BJ (cell line): Measurements from ENCODE around the gene HPCAL1. TPM values are rescaled to one million over a fixed set of nuclear protein-coding genes. Genes with fewer than 3 reads are reported as not detected.

ENCODE experiments used
- CTCF ChIA-PET: fragments of 350-600 bp; formaldehyde crosslinking; extraction: SDS; loops from one replicate; lab custom pipeline; 2021; ENCODE audit warnings: antibody characterized with exemption, inconsistent platforms; lab: Yijun Ruan, JAX
- POLR2A ChIA-PET: fragments of 300-600 bp; sonication (Branson Sonifier 250); formaldehyde crosslinking; extraction: SDS; loops from one replicate; lab custom pipeline; 2021; ENCODE audit warnings: antibody characterized with exemption; lab: Charles Lee
- DNase-seq: peaks from one replicate; pipeline ENCODE4 v3.0.0-alpha.2; 2011; ENCODE audit warnings: low read depth
- H3K27me3 ChIP-seq: 2 replicates; pipeline ENCODE4 v1.6.0; 2011; ENCODE audit warnings: low read length; ENCODE audit not compliant: control insufficient read depth, insufficient read depth
- H3K36me3 ChIP-seq: 2 replicates; pipeline ENCODE4 v1.5.1; 2011; ENCODE audit warnings: low read length; ENCODE audit not compliant: control insufficient read depth, insufficient read depth
- H3K4me3 ChIP-seq: 2 replicates; pipeline ENCODE4 v1.5.1; 2011; ENCODE audit warnings: low read depth, mild to moderate bottlenecking, control low read depth, low read length
- CTCF ChIP-seq: IDR thresholded peaks from 2 replicates; pipeline ENCODE4 v1.5.1; 2011; ENCODE audit warnings: low read depth, mild to moderate bottlenecking, control low read depth, inconsistent platforms, low read length, moderate library complexity; ENCODE audit not compliant: insufficient read depth
- polyA plus RNA-seq: library from polyadenylated mRNA; depleted of rRNA; stranded (reverse); fragments of >200 nt; gene quantifications from 2 replicates; pipeline ENCODE4 v1.2.3, GENCODE V29; 2011

The HPCAL1 gene
- polyA plus RNA-seq, 1 experiment: 17.6 TPM

- ChIA-PET CTCF (interaction anchor here (0.9 to 1.4 kb wide), 4 partner anchors 19 to 151 kb away, joined by 3 read pairs; partner anchors contain the start of gene HPCAL1), POLR2A (no interaction called here)
Observed at GRCh38 chr2:10284108-10284870, 18.4 kb upstream of the HPCAL1 start.

GRCh38 chr2:10285191-10285555, 17.5 kb upstream of the HPCAL1 start:
- DNase-seq: no peak
- ChIA-PET POLR2A (no interaction called here), CTCF (interaction anchor here (0.9 to 1.8 kb wide), 6 partner anchors 16 to 150 kb away, joined by 3 to 4 read pairs (median 3); partner anchors contain the start of gene HPCAL1)

More at GRCh38 chr2:10284108-10284870, 18.4 kb upstream of the HPCAL1 start:
- no peak for DNase-seq
- Histone ChIP-seq H3K4me3 (no peak overlapping the region), H3K27me3 (no peaks in the 10 kb centered on the region), H3K36me3 (no peaks in the 10 kb centered on the region)
- TF ChIP-seq CTCF: no peak

GRCh38 chr2:10285556-10286198, 17.0 kb upstream of the HPCAL1 start:
- POLR2A ChIA-PET: no interaction called here
- CTCF ChIA-PET: interaction anchor here (1.4 to 1.8 kb wide), 3 partner anchors 15 to 124 kb away, joined by 3 to 4 read pairs (median 4); no protein-coding TSS in a partner anchor

More at GRCh38 chr2:10285191-10285555, 17.5 kb upstream of the HPCAL1 start:
- TF ChIP-seq CTCF: no peak
- H3K36me3 ChIP-seq: no peaks in the 10 kb centered on the region
- H3K4me3 ChIP-seq: no peak overlapping the region
- no peaks in the 10 kb centered on the region for H3K27me3 ChIP-seq

GRCh38 chr2:10286216-10287037, 16.3 kb upstream of the HPCAL1 start:
- ChIA-PET POLR2A (interaction anchor here (0.7 kb wide), 1 partner anchor 104 kb away, joined by 3 read pairs; no protein-coding TSS in a partner anchor), CTCF (interaction anchor here (1.5 to 1.8 kb wide), 2 partner anchors 14 to 123 kb away, joined by 4 read pairs; no protein-coding TSS in a partner anchor)

More at GRCh38 chr2:10285556-10286198, 17.0 kb upstream of the HPCAL1 start:
- no peaks in the 10 kb centered on the region for H3K27me3 ChIP-seq
- H3K36me3 ChIP-seq: no peaks in the 10 kb centered on the region
- no peak for DNase-seq
- no peak overlapping the region for H3K4me3 ChIP-seq
- TF ChIP-seq CTCF: no peak

More at GRCh38 chr2:10286216-10287037, 16.3 kb upstream of the HPCAL1 start:
- no peak for DNase-seq
- Histone ChIP-seq H3K4me3 (no peak overlapping the region), H3K27me3 (no peaks in the 10 kb centered on the region), H3K36me3 (no peaks in the 10 kb centered on the region)
- TF ChIP-seq CTCF: no peak
